Suppressor macrophage treated with lipopolysaccharide for 1 hour (primary cell): ENCODE results near the gene ZSCAN22.
"Not testable (repeated sequence)": the region's sequence is repeated elsewhere in the genome, so short reads cannot be mapped to it uniquely, and the experiment has no call there.

ENCODE experiments used
- DNase-seq, 3 donors: peaks; one replicate each; pipeline ENCODE4 v3.0.0-alpha.2; 2020 to 2022

ZSCAN22 gene

GRCh38 chr19:58376724-58377123 is 49.9 kb downstream of the ZSCAN22 start:
- not testable (repeated sequence) for DNase-seq

GRCh38 chr19:58379246-58379645 is 52.5 kb downstream of the ZSCAN22 start:
- no peak for DNase-seq

- no peak for DNase-seq
Measured at GRCh38 chr19:58380037-58380661, 53.4 kb downstream of the ZSCAN22 start.

GRCh38 chr19:58380662-58381459 is 54.1 kb downstream of the ZSCAN22 start, which contains the start of gene ZNF837:
Gene ZNF837, minus strand, starts transcription at chr19:58381030. Its CDS starts 11,698 bp downstream, at chr19:58369332.
- DNase-seq, result peak; percentile 99 to 100 (median 100)

- DNase-seq, result peak in 1 of 3 donors; percentile 10
Measured at GRCh38 chr19:58381460-58382212, 54.8 kb downstream of the ZSCAN22 start.

GRCh38 chr19:58382997-58383603 is 56.3 kb downstream of the ZSCAN22 start:
- peak in 1 of 3 donors; percentile 14 for DNase-seq

GRCh38 chr19:58385313-58385890 is 58.6 kb downstream of the ZSCAN22 start:
- peak in 1 of 3 donors; percentile 3 for DNase-seq

- no peak for DNase-seq
Measured at GRCh38 chr19:58385891-58386575, 59.2 kb downstream of the ZSCAN22 start.

- DNase-seq, result peak; percentile 97 to 100 (median 99)
Measured at GRCh38 chr19:58386576-58387337, 60.0 kb downstream of the ZSCAN22 start, which contains the start of gene RPS5. Gene RPS5, plus strand, starts transcription at chr19:58387269. Its CDS starts 869 bp downstream, at chr19:58388138.

- peak in 1 of 3 donors; percentile 15 for DNase-seq
Measured at GRCh38 chr19:58387338-58388174, 60.8 kb downstream of the ZSCAN22 start.

GRCh38 chr19:58388175-58388526 is 61.4 kb downstream of the ZSCAN22 start:
- DNase-seq, result no peak
